HG02678 (cell line): ENCODE data around the gene CACNA1E.
"Not testable (repeated sequence)": the region's sequence is repeated elsewhere in the genome, so short reads cannot be mapped to it uniquely, and the experiment has no call there.

Experiments used
- ATAC-seq: cut with Tn5 transposase; IDR thresholded peaks from one replicate; pipeline ENCODE4 v1.9.1; 2021; ENCODE audit warnings: mild to moderate bottlenecking, moderate library complexity; ENCODE audit not compliant: unreplicated experiment

The CACNA1E gene

DNA sequence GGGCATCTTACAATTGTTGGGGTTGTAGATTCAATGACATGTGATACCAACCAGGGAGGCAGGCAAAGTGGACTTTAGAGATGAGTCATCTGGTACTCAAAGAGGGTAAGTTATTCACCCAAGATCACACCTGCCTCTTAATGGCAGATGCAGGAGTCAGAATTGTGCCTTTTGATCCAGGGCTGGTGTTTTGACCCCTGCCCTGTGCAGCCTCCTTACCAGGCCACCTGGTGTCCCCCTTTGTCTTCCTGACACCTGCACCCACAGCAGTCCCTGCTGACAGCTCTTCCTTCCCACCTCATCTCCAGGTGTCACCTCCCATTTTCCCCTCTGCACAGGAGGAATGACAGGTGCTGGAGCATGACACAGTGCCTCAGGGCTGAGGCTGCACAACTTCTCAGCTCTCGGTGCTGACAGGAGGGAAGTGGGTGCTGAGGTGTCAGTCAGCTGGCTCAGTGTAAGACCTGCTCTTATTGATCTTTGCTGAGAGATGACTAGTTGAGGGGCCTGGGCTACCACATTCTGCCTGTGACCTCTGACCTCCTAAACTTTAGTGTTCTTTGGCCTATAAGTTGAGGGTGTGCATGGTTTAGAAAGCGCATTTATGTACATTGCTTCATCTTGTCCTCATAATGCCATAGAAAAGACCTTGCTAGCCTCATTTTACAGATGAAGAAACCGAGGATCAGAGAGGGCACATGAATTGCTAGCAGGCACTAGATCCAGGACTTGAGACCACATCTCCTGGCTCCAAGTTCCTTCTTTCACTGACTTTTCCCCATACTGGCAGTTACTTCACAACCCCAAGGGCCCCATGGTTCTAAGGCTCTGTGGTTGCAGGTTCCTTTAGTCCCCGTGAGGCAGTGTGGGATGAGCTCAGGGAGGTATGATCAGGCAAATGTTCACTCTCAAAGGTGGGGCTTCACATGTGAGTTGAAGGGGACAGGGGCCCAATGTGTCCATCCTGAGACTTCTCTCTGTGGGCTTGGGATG lies 31.3 kb downstream of the CACNA1E start:
- peak; percentile 72 for ATAC-seq

DNA sequence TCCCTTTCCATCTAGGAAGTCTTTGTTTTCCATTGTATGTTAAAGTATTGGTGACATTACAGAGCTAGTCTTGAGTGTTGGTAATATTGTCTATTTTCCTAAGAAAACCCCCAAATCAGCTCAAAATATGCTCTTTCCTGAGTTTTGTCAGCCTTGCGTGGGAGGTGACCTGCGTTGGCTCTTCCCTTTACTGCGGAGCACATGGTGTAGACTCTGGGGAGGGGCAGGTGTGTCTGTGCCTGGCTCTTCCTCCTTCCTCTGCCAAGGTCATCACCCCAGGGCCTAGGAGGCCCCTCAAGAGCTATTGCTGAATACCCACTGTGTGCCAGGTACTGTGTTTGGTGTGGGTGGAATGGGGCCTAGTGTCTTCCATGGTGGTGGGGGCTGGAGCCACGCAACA lies 33.4 kb downstream of the CACNA1E start:
- no peak for ATAC-seq

DNA sequence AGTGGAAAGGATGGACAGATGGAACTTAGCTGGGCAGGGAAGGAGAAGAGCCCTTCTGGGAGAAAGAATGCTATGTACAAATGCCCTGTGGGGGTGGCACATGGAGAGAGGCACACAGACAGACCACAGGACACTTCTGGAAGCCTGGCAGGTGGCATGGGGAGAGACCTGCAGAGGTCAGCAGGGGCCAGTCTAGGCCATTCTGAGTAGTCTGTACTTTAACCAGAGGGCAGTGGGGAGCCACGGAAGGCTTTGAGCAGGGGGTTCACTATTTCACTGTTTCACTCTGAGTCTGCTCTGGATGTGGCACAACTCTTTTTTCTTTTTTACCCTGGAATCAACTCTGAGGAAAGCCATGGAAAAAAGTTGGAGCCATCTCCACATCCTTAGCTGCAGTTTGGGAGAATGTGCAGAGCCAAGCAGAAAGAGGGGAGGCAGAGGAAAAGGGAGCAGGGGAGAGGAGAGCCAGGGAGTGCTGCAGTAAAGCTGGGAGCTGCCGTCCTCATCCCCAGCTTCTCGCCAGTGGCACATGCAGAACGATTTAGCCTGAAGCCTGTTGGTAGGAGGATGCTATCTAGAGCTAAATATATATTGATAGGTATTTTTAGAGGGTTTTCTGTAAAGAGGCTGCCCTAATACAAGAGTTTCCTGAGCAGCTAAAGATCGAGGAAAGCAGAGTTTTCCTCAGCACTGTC lies 34.0 kb downstream of the CACNA1E start:
- no peak for ATAC-seq

- no peak for ATAC-seq
Observed at GRCh38 chr1:181518152-181518551, 34.8 kb downstream of the CACNA1E start.

GRCh38 chr1:181522864-181523263 lies 39.5 kb downstream of the CACNA1E start:
- ATAC-seq = no peak

GRCh38 chr1:181525104-181525721 lies 41.9 kb downstream of the CACNA1E start:
- no peak for ATAC-seq

- not testable (repeated sequence) for ATAC-seq
Observed at GRCh38 chr1:181528241-181528640, 44.9 kb downstream of the CACNA1E start.

- ATAC-seq = no peak
Observed at GRCh38 chr1:181531441-181531840, 48.1 kb downstream of the CACNA1E start.

- no peak for ATAC-seq
Observed at GRCh38 chr1:181531951-181532600, 48.8 kb downstream of the CACNA1E start.

GRCh38 chr1:181538836-181539235 lies 55.5 kb downstream of the CACNA1E start:
- no peak for ATAC-seq

DNA sequence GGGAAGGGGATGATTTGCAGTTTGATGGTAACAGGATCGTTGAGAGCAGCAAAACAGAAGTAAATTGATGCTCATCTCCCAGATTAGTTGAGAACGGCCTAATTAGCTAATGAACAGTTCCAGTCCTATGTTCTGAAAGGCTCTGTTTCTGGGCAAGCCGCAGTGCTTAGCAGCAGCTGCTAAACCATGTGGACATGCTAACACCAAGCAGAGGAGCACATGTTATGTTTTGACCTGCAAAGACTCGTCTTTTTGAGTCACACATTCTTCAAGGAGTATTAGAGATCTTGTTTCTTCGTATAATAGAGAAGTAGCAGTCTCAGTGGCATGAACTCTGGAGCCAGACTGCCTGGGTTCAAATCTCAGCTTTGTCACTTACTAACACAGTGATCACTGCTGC lies 58.1 kb downstream of the CACNA1E start:
- ATAC-seq = no peak

DNA sequence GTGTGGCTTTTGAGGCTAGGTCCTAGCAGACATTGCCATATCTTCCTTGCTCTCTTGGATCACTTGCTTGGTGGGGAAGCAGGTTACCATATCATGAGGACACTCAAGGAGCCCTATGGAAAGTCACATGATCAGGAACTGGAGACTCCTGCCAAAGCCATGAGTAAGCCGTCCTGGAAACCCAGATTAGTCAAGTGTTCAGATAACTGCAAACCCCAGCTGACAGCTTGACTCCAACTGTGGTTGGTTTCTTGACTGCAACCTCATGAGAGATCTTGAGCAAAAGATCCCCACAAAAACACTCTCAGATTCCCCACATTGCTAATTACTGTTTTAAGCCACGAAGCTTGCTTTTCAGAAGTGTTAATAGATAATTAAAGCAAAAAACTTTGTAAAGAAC lies 58.6 kb downstream of the CACNA1E start:
- ATAC-seq = peak; percentile 50

- ATAC-seq = peak; percentile 7
Observed at GRCh38 chr1:181542406-181542805, 59.1 kb downstream of the CACNA1E start.

DNA sequence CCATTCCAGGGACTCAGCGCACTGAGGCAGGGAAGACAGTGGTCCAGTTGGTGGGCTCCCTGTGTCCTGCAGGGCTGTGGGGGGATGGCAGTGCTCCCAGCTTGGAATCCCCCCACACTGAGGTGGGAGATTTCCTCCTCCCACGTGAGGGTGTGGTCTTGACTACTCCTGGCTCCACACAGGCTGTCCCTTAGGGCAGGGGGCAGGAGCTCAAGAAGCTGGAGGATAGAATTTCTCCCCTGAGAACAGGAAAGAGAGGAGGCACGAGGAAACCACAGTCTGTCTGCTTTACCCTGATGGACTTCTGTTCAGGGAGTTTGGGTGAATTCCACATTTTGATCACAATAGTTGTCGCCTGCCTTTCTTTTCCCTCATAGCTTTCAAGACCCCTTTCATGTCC lies 62.1 kb downstream of the CACNA1E start:
- no peak for ATAC-seq

DNA sequence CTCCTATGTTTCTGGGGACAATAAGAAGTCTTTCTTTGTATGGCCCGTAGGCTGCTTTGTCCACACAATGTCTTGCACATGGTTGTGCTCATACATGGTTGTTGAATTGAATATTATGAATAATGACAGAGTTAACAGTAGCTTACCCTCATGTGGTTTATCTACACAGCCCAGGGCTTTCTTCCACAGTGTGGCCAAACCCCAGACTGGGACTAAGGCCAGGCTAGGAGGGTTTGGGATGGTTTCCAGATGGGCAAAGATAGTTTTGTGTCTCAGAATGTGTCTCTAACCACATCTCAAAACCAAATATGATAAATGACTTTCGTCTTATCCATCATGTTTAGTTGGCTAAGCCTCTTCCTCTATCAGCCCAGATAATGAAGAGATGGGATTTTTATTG lies 65.2 kb downstream of the CACNA1E start:
- no peak for ATAC-seq

DNA sequence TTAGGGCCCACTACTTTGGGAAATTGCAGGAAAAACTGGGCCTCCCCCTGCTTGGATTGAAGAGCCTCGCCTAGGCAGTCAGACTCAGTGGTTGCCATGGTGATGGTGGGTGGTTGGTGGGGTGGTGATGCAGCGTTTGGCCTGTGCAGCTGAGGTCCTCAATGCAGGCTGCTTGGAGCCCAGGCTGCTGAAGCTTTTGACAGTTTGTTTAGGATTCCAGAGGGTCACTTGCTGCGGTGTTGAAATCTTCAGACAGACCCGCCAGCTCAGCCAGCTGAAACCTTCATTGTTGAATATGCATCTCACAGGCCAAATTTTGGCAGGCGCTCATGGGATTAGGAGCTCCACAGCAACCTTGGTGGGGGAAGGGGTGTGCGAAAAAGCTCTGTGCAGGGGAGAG lies 67.9 kb downstream of the CACNA1E start:
- no peak for ATAC-seq

DNA sequence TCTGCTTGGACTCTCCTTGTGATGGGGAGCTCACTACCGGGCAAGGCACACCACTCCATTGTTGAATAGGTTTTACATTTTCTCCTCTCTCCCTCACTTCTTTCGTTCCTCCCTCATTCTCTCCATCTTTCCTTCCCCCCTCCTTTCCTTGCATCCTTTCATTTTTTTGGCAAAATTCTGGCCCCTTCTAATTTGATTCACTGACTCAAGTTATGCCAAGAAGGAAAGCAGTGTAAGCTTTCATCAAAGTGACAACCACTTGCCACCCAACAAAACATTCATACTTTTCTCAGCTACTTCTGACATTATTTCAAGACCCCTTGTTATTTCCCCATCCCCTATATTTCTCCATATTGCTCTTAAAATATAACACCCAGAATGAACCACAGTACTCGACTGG lies 68.4 kb downstream of the CACNA1E start:
- no peak for ATAC-seq

- ATAC-seq = no peak
Observed at GRCh38 chr1:181554465-181554864, 71.1 kb downstream of the CACNA1E start.

GRCh38 chr1:181556631-181557030 lies 73.3 kb downstream of the CACNA1E start:
- ATAC-seq = no peak

- no peak for ATAC-seq
Observed at GRCh38 chr1:181557313-181557712, 74.0 kb downstream of the CACNA1E start.

- no peak for ATAC-seq
Observed at GRCh38 chr1:181558416-181558815, 75.1 kb downstream of the CACNA1E start.
